GM23248 (cell line): ENCODE results near the gene CPNE2. TPM values are rescaled to one million over a fixed set of nuclear protein-coding genes. Genes with fewer than 3 reads are reported as not detected.

ENCODE experiments used
- DNase-seq: peaks from one replicate; pipeline ENCODE4 v3.0.0-alpha.2; 2015
- H2AFZ ChIP-seq: fragments of 200-600 bp; sonication (generic); 2 replicates; pipeline ENCODE4 v1.6.1; 2016; ENCODE audit warnings: antibody characterized with exemption
- H3F3A ChIP-seq: fragments of 200-600 bp; sonication (generic); 2 replicates; pipeline ENCODE4 v1.6.1; 2016; ENCODE audit warnings: mild to moderate bottlenecking, antibody characterized with exemption, mixed run types; ENCODE audit not compliant: insufficient read depth
- H3K27ac ChIP-seq: fragments of 200-600 bp; sonication (generic); 2 replicates; pipeline ENCODE4 v1.5.1; 2016; ENCODE audit warnings: mild to moderate bottlenecking
- H3K27me3 ChIP-seq: fragments of 200-600 bp; sonication (generic); replicated peaks from 2 replicates; pipeline ENCODE4 v1.6.1; 2016; ENCODE audit warnings: mild to moderate bottlenecking; ENCODE audit not compliant: insufficient read depth
- H3K36me3 ChIP-seq: fragments of 200-600 bp; sonication (generic); 2 replicates; pipeline ENCODE4 v1.6.1; 2016; ENCODE audit warnings: low read depth, mild to moderate bottlenecking
- H3K4me1 ChIP-seq: fragments of 200-600 bp; sonication (generic); 2 replicates; pipeline ENCODE4 v1.6.1; 2016; ENCODE audit warnings: mild to moderate bottlenecking; ENCODE audit not compliant: insufficient read depth
- H3K4me2 ChIP-seq: fragments of 200-600 bp; sonication (generic); one replicate; pipeline ENCODE4 v1.6.1; 2016; ENCODE audit warnings: mild to moderate bottlenecking; ENCODE audit not compliant: unreplicated experiment
- H3K4me3 ChIP-seq: fragments of 200-600 bp; sonication (generic); 2 replicates; pipeline ENCODE4 v1.5.1; 2016; ENCODE audit warnings: mild to moderate bottlenecking
- H3K79me2 ChIP-seq: fragments of 200-600 bp; sonication (generic); 2 replicates; pipeline ENCODE4 v1.6.1; 2016; ENCODE audit warnings: mild to moderate bottlenecking; ENCODE audit not compliant: insufficient read depth
- H3K9ac ChIP-seq: fragments of 200-600 bp; sonication (generic); 2 replicates; pipeline ENCODE4 v1.6.1; 2016; ENCODE audit warnings: mild to moderate bottlenecking
- H3K9me2 ChIP-seq: fragments of 200-600 bp; sonication (generic); 2 replicates; pipeline ENCODE4 v1.6.1; 2016; ENCODE audit warnings: mixed run types, mild to moderate bottlenecking, moderate library complexity; ENCODE audit not compliant: insufficient read depth
- H3K9me3 ChIP-seq: fragments of 200-600 bp; sonication (generic); one replicate; pipeline ENCODE4 v1.6.1; 2017; ENCODE audit warnings: low read depth
- H4K20me1 ChIP-seq: fragments of 200-600 bp; sonication (generic); 2 replicates; pipeline ENCODE4 v1.6.0; 2016; ENCODE audit not compliant: insufficient read depth
- EZH2 ChIP-seq: fragments of 200-600 bp; sonication (generic); IDR thresholded peaks from 2 replicates; pipeline ENCODE4 v1.6.1; 2018; ENCODE audit warnings: antibody characterized with exemption, mild to moderate bottlenecking; ENCODE audit not compliant: insufficient read depth, poor library complexity, severe bottlenecking
- EZH2phosphoT487 ChIP-seq: fragments of 200-600 bp; sonication (generic); IDR thresholded peaks from 2 replicates; pipeline ENCODE4 v1.6.1; 2018; ENCODE audit warnings: antibody characterized with exemption, moderate library complexity, mild to moderate bottlenecking, low read depth; ENCODE audit not compliant: insufficient read depth
- WGBS, 2 experiments: methylation state at CpG; one replicate each; pipeline ENCODE4 v1.1.6; 2015 to 2017; ENCODE audit warnings: low lambda C conversion rate in 2 of 2, low coverage in 1 of 2; ENCODE audit errors: missing lambda C conversion rate in 2 of 2; 5-methylcytosine and 5-hydroxymethylcytosine counted together
- in situ Hi-C: fragments of 300-500 bp; cut with MboI; formaldehyde crosslinking; loops from 2 replicates; pipeline ENCODE4 v1.15.0; 2020
- polyA plus RNA-seq: library from polyadenylated mRNA; unstranded; fragments of >200 nt; fragmentation: Nextera tagmentation; extraction: Ambion mirVana; gene quantifications from 2 replicates; pipeline ENCODE4 v1.2.1, GENCODE V29; 2016
- total RNA-seq: library from RNA; depleted of rRNA; stranded (reverse); fragments of >200 nt; shearing (Covaris generic); gene quantifications from 2 replicates; pipeline ENCODE4 v1.2.3, GENCODE V29; 2014

Gene CPNE2
- total and polyA plus RNA-seq, 2 experiments from 2014 or later: 9.0 to 13.9 TPM

GRCh38 chr16:57167538-57167937 lies 75.2 kb downstream of the CPNE2 start:
- in situ Hi-C loops: no loop called here

GRCh38 chr16:57167953-57168352 lies 75.6 kb downstream of the CPNE2 start:
- WGBS, 2 experiments: 19 to 20% methylated on average over 4 of the region's 4 CpGs
- no peak overlapping the region for H3K4me2 ChIP-seq
- H4K20me1 ChIP-seq: no peaks in the 10 kb centered on the region
- no peak overlapping the region for H3K9ac ChIP-seq
- no peaks in the 10 kb centered on the region for H3K79me2 ChIP-seq
- H3K9me3 ChIP-seq: no peaks in the 10 kb centered on the region
- no peaks in the 10 kb centered on the region for H3K27me3 ChIP-seq
- H3K9me2 ChIP-seq: no peaks in the 10 kb centered on the region
- peaks cover 27% of the 10 kb centered on the region; the same call in 1 of the 2 replicates for H3K36me3 ChIP-seq
- H3K4me1 ChIP-seq: no peaks in the 10 kb centered on the region
- H3K27ac ChIP-seq: no peak overlapping the region
- no peak overlapping the region for H2AFZ ChIP-seq
- H3F3A ChIP-seq: no peaks in the 10 kb centered on the region
- TF ChIP-seq EZH2 (no peak), EZH2phosphoT487 (no peak)
- DNase-seq: peak; percentile 72
- in situ Hi-C loops: no loop called here
- no peak overlapping the region for H3K4me3 ChIP-seq

More at GRCh38 chr16:57167538-57167937, 75.2 kb downstream of the CPNE2 start:
- H3K9ac ChIP-seq: no peak overlapping the region
- WGBS, 2 experiments: 87 to 90% methylated on average over 3 of the region's 3 CpGs
- H3F3A ChIP-seq: no peaks in the 10 kb centered on the region
- H3K36me3 ChIP-seq: peaks cover 28% of the 10 kb centered on the region; the same call in 1 of the 2 replicates
- no peak overlapping the region for H3K4me3 ChIP-seq
- no peaks in the 10 kb centered on the region for H3K9me2 ChIP-seq
- DNase-seq: no peak
- H3K9me3 ChIP-seq: no peaks in the 10 kb centered on the region
- no peak overlapping the region for H3K4me2 ChIP-seq
- H3K27me3 ChIP-seq: no peaks in the 10 kb centered on the region
- H2AFZ ChIP-seq: no peak overlapping the region
- no peaks in the 10 kb centered on the region for H4K20me1 ChIP-seq
- TF ChIP-seq EZH2phosphoT487 (no peak), EZH2 (no peak)
- H3K27ac ChIP-seq: no peak overlapping the region
- H3K79me2 ChIP-seq: no peaks in the 10 kb centered on the region
- H3K4me1 ChIP-seq: no peaks in the 10 kb centered on the region

GRCh38 chr16:57169327-57169726 lies 76.9 kb downstream of the CPNE2 start:
- Histone ChIP-seq H3K79me2 (no peaks in the 10 kb centered on the region), H4K20me1 (no peaks in the 10 kb centered on the region), H3K27me3 (no peaks in the 10 kb centered on the region), H3K4me2 (no peak overlapping the region), H3K4me1 (no peaks in the 10 kb centered on the region), H3K9ac (no peak overlapping the region), H3K27ac (no peak overlapping the region), H3K36me3 (peaks cover 16% of the 10 kb centered on the region; the same call in 1 of the 2 replicates), H3K4me3 (no peak overlapping the region), H2AFZ (no peak overlapping the region), H3K9me2 (no peaks in the 10 kb centered on the region), H3K9me3 (no peaks in the 10 kb centered on the region), H3F3A (no peaks in the 10 kb centered on the region)
- in situ Hi-C loops: no loop called here
- TF ChIP-seq EZH2phosphoT487 (no peak), EZH2 (no peak)
- no peak for DNase-seq

- H3K27me3 ChIP-seq: no peaks in the 10 kb centered on the region
- no peak overlapping the region for H2AFZ ChIP-seq
- H3K9me2 ChIP-seq: no peaks in the 10 kb centered on the region
- no peak for DNase-seq
- H3K4me1 ChIP-seq: no peaks in the 10 kb centered on the region
- in situ Hi-C loops: no loop called here
- H3K4me3 ChIP-seq: no peak overlapping the region
- H3K27ac ChIP-seq: no peak overlapping the region
- peaks cover 20% of the 10 kb centered on the region for H3K79me2 ChIP-seq
- H3F3A ChIP-seq: no peaks in the 10 kb centered on the region
- 0 out of 2 replicates have a peak, but pooled peaks cover 9% of the 10 kb centered on the region for H3K36me3 ChIP-seq
- H4K20me1 ChIP-seq: no peaks in the 10 kb centered on the region
- TF ChIP-seq EZH2 (no peak), EZH2phosphoT487 (no peak)
- no peak overlapping the region for H3K4me2 ChIP-seq
- H3K9ac ChIP-seq: no peak overlapping the region
- no peaks in the 10 kb centered on the region for H3K9me3 ChIP-seq
- WGBS, 2 experiments: 70 to 75% methylated on average over 5 of the region's 5 CpGs
Observed at GRCh38 chr16:57172721-57173290, 80.4 kb downstream of the CPNE2 start.
